Ecto neural progenitor cell (in vitro differentiated cells): Measurements from ENCODE around the gene AFDN.

Source experiments
- DNase-seq: peaks from one replicate; pipeline ENCODE4 v3.0.0-alpha.2; 2018; ENCODE audit warnings: low spot score

Gene AFDN

GRCh38 chr6:167812088-167812487 lies 14.6 kb upstream of the AFDN start:
- no peak for DNase-seq

GRCh38 chr6:167815296-167815980 lies 11.3 kb upstream of the AFDN start:
- DNase-seq: no peak

DNA sequence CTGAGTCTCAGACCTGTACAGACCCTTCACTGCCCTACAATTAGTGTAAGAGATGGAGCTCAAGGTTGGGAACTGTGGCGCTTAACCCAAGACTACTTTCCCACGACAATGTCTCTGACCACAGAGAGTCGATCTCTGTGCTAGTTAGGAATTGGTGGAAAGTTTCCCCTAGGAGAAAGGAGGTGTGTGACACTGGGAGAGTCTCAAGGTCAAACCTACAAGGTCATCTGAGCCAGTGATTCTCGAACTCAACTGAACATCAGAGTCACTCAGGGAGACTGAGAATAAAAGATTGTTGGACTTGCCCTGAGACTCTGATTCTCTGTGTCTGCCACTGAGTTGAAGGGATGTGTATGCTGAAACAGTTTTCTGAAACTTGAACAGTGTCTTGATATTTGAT lies 9.7 kb upstream of the AFDN start:
- no peak for DNase-seq

DNA sequence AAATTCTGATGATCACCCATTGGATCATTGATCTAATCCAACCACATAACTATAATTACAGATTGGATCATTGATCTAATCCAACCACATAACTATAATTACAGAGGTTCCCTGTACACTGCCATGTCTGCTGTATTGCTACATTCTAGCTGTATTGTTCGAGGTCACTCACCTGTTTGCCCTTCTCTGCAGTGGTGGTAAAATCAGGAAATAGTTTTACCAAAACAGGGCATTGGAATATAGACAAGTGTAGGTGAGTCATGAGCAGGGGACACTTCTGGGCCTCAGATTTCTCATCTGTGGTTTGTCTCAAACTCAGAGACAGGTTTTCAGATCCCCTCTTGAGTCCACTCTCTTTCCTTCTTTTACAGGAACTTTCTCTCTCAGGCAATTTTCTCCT lies 9.0 kb upstream of the AFDN start:
- no peak for DNase-seq

- DNase-seq: no peak
Measured at GRCh38 chr6:167819576-167819975, 7.1 kb upstream of the AFDN start.

- no peak for DNase-seq
Measured at GRCh38 chr6:167820681-167821080, 6.0 kb upstream of the AFDN start.

DNA sequence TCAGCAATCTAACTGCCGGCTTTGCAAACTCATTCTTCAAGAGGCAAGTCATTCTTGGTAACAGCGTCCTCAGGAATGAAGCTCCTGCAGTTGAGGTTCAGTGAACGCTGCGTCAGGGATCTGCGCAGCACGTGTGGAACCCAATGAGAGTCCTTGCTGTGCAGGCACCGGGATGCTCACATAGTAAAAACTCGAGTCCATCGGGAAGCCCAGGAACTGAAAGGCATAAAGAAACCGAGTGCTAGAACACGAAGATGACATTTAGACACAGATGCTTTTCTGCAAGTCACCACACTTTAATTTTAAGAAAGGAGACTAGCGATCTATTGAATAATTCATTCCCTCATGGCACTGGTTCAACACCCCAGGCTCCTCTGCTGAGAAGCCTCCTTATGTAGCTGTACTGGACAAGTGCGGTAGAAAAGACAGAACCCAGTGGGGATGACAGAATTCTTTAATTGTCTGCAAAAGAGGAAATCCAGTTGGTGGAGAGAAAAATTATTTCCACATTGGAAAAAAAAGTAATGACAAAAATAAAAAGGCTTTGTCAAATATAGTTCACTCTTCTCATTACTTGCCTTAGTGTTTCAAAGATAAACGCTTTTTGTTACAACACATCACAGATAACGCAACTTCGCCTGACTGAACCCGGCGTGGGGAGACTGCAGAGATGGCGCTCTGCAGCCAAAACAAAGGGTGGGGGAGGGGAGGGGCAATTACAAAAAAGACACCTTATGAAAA lies 1.9 kb upstream of the AFDN start:
- no peak for DNase-seq

DNA sequence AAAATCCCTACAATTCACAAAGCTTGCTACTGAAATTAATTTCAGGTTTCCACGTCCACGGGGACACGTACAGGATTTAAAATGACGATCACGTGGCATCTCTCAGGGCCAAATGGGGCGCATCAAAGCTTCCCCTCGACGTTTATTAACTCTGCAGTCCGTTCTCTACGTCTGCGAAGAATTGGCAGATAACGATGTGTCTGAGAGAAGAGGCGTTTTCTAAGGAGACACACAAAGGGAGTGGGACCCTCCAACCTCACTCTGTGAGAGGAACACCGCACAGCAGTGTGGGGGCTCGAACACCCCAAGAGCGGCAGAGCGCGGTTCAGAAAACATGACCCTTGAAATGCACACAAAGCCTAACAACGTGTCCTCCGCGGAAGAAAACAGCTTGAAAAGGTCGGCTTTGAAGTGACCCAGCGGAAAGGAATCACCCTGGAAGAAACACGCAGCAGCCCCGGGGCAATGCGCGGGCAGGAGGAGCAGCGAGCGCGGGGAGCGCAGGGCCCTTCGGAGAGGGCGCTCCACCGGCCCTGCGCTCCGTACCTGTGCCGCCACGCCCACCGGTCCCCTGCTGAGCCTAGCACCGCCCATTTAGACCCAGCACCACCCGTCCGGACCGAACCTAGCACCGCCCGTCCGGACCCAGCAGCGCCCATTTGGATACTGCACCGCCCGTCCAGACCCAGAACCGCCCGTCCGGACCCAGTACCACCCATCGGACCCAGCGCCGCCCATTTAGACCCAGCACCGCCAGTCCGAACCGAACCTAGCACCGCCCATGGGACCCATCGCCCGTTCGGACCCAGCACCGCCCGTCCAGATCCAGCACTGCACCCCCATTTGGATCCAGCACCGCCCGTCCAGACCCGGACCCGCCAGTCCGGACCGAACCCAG lies 1.1 kb upstream of the AFDN start:
- peak; percentile 85 for DNase-seq

DNA sequence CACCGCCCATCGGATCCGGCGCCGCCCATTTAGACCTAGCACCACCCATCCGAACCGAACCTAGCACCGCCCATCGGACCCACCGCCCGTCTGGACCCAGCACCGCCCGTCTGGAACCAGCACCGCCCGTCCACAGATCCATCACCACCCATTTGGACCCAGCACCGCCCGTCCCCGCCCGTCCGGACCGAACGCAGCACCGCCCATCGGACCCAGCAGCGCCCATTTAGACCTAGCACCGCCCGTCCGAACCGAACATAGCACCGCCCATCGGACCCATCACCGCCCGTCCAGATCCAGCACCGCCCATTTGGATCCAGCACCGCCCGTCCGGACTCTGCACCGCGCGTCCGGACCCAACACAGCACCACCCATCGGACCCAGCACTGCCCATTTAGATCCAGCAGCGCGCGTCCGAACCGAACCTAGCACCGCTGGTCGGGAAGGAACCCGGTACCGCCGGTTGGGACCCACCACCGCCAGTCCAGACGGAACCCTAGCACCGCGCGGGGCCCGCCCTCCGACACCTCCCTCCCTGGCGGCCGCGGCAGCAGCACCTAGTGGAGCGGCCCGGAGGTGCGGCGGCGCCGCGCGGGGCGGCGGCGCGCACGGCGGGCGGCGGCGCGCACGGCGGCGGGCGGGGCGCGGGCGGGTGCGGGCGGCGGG lies 348 bp upstream of the AFDN start:
- peak; percentile 85 for DNase-seq

DNA sequence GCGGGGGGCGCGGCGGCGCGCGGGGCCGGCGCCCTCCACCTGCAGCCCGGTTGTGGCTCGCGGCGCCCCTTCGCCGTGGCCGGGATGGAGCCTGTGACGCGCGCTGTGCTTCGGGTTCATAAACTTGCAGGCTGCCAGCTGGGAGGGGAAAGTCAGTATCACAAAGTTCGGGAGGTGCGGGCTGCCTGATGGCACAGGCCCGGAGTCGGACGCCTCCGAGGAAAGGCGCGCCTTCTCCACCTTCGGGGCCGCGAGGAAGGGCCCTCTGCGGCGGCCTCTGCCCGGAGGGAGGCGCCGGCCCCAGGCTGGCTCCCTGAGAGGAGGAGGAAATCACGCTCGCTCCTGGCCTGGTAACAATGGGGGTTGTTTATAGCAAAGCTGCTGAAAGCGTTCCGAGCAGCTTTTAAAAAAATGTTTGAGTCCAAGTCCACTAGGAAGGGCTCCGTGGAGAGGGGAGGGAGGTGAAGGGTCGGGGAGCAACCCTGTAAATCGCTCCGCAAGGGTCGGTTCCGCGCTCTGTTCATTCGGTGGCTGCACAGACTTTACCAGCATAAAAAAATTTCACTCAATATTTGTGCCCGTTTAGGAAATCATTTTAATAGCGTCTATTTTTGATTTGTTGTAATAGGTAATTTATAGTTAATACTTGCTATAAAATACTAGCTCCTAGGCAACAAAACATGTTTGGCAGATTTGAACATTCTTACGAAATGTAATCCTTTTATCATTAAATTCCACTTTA lies 1.0 kb downstream of the AFDN start:
- peak; percentile 69 for DNase-seq

- no peak for DNase-seq
Measured at GRCh38 chr6:167828325-167828956, 1.7 kb downstream of the AFDN start.

DNA sequence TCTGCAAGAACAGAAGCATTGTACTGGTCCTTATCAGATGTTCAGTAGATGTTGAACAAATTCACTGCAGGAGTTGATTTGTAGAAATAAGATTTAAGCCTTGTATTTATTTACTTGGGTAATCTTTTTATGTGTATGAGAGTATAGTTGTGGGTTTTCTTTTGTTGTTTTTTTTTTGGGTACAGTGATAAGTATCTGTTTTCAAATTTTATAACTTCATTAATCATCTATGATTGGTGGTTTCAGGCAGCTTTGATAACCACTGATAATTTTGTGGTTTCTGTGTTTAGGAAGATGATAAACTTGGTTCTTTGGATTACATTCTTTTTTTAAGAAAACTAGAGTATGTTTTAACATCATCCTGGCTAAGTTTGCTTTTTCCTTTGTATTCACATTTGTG lies 2.8 kb downstream of the AFDN start:
- DNase-seq: no peak

DNA sequence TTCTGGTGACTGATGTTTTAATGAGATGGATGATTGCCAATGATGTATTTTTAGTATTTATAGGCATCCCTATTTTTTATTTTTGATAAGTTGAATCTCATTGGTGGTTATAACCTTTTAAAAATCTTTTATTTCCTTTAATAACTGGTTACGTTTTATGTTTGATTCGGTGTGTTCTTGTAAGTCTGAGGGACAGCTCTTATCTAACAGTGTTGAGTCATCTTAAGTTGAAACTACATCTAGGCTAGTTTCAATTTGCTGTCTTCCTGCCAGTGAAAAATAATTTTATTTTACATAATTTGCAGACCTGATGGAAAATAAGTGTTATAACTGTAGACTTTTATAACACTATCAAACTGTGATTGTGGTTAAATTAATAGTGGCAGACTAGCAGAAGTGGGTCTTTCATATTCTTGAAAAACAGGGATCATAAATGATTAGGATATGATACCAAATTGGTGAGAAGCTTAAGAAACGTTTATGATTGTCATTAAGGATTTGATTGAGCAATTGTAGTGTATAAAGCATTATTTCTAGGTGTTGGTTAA lies 4.6 kb downstream of the AFDN start:
- DNase-seq: no peak

- no peak for DNase-seq
Measured at GRCh38 chr6:167832497-167833395, 6.0 kb downstream of the AFDN start.

DNA sequence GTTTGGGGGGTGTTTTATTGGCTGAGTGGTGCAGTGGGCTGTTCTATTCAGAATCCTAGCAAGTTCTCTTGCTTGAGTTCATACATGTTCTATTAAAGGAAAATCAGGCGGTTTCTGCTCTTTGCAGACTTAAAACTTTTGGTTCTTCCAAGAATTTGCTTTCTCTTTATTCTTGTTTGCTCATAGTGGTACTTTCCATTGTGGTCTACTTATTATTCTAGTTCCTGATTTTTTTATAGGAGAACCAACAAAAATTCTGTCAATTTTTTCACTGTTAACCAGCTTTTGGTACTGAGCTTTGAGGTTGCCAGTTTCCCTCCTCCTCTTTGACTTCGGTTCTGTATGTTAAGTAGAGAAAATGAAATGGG lies 6.7 kb downstream of the AFDN start:
- no peak for DNase-seq

GRCh38 chr6:167835260-167835659 lies 8.5 kb downstream of the AFDN start:
- DNase-seq: no peak

GRCh38 chr6:167836721-167837120 lies 10.0 kb downstream of the AFDN start:
- DNase-seq: no peak

- no peak for DNase-seq
Measured at GRCh38 chr6:167838207-167838748, 11.6 kb downstream of the AFDN start.

DNA sequence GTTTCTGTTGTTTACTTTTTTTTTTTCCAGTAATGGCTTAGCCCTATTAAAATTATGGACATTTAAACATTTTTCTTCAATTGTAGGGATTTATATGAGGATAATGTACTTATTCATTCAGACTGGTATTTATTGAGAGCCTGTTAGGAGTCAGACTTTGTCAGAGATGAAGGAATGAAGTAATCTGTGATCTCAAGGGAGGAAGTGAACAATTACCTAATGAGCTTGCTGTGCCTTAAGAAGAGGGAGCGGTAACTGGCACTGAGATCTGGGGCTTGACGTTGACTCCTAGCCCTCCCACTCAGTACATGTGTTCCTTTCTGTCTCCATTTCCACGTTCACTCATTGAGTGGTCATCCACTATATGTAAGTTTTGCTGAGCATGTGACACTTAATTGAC lies 12.6 kb downstream of the AFDN start:
- DNase-seq: no peak
